Fibroblast of pulmonary artery (primary cell): ENCODE measurements around the gene SFRP2.

Experiments used
- DNase-seq: peaks from one replicate; pipeline ENCODE4 v3.0.0-alpha.2; 2010; ENCODE audit warnings: low read depth
- H3K4me3 ChIP-seq: replicated peaks from 2 replicates; pipeline ENCODE4 v1.5.1; 2011; ENCODE audit warnings: low read depth, mild to moderate bottlenecking, control low read depth, low read length, moderate library complexity
- CTCF ChIP-seq: IDR thresholded peaks from 2 replicates; pipeline ENCODE4 v1.5.1; 2011; ENCODE audit warnings: mild to moderate bottlenecking, control low read depth, low read length, inconsistent platforms; ENCODE audit errors: missing control alignments

The SFRP2 gene

GRCh38 chr4:153733751-153734448 is 55.0 kb downstream of the SFRP2 start:
- no peak overlapping the region for H3K4me3 ChIP-seq
- no peak for DNase-seq
- TF ChIP-seq CTCF: no peak

- H3K4me3 ChIP-seq: no peak overlapping the region
- TF ChIP-seq CTCF: no peak
- peak; percentile 54 for DNase-seq
Observed at GRCh38 chr4:153731239-153731638, 57.6 kb downstream of the SFRP2 start.
